NCI-H1417 treated with DMSO at 0.1 percent for 48 hours (cell line): ENCODE measurements around the gene FKBP1A.

Experiments
- DNase-seq: peaks from one replicate; lab custom pipeline; 2025; lab: John Stamatoyannopoulos, UW

FKBP1A gene

DNA sequence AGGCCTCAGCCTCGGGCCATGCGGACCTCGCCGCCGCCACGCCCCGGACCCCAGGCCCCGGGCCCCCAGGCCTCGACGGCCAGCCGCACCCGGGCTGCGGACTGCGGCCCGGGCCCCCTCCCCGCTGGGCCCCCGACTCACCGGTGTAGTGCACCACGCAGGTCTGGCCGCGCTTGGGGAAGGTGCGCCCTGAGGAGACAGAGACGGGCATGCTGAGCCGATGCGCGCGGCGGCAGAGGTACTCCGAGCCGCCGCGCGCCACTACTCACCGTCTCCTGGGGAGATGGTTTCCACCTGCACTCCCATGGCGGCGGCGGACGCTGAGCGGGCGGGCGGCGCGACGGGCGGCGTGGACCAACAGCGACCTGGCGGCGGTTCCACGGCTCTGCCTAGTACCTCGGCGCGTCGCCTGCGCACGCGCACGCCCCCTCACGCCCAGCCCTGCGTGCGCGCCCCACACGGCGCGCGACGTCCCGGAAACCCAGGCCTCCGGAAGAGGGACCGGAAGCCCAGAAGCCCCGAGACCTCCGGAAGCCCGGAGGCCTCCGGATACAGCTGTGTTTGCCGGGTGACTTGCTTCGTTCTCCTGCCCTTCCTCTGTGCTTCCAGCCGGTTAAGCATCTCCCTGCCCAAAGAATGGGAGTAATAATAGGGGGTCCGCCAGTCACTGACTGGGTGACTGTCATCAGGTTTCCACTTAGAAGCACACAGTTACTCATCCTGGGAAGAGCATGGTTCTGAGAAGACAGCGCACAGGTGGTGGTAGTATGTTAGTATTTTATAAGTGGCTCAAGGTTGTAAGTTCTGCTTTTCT is at the start of gene FKBP1A:
Gene FKBP1A, minus strand, starts transcription at position 362 of the 814 bp plus-strand sequence. Its CDS starts 56 bp downstream, at position 306.
- DNase-seq: peak; percentile 66

DNA sequence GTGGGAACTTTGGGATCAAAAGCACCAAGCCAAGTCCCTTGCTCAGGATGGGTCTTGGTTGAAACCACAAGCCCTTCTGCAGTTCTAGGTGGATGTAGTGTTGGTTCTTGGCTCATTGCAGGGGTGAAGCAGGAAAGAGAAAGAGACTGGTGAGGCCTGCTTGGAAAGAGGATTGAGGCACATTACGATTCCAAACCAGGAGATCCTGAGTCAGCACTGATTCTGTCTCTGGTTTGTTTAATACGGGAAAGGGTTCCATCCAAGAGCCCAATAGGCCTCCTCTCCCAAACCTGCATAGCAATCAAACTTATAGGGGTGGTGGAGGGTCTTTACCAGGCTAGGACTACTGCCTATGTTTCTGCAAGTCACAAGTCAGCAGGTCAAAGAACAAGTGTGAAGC is 49.5 kb upstream of the FKBP1A start:
- no peak for DNase-seq

DNA sequence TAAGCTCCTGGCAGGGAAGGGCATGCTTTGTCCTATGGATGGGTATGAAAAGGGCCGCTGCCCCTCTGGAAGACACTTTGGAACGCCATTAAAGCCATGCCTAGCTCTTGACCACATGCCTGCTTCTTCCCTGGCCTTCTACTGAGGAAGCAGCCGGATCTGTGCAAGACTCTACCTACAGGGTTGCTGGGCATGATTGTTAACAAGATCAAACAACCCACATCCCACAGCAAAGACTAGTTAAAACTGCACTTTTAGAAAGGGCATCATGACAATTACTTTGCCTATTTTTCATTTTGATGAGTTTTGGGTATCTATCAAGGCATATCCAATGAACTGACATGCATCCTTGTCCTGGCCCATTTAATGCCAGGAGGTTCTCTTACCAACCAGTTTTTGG is 48.3 kb upstream of the FKBP1A start:
- no peak for DNase-seq

DNA sequence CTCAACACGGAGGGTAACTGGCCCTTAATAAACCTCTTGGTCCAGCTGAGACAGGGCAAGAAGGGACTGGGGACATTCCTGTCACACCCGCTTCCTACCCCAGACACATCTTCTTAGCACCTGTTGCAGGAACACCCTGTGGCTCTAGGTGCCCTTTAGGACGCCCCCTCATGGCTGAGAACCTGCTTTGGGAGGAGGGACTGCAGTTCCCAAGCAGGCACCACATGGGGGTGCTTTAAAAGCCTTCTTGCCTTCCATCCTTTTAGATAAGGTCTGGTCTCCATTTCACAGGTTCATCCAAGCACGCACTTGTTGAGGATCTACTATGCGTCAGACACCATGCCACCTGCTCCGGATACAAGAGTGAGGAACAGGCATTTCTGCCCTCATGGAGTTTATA is 47.2 kb upstream of the FKBP1A start:
- no peak for DNase-seq

DNA sequence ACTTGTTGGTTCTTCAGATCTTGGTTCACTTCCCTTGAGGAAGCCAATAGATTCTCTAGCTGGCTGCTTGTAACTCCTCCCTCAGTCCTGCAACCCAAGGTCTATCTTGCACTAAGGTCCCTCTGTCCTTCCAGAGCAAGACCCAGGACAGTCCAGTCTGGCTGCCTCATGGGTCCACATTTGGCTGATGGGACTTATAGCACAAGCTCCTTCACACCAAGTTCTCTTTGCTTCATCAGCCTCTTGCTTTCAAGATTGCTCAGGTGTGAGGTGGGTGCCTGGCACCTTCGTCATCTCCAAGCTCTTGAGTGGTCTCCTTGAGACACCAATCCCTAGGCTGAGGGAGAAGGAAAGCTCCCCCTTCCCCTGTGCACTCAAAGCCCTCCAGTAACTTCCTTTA is 45.5 kb upstream of the FKBP1A start:
- no peak for DNase-seq

DNA sequence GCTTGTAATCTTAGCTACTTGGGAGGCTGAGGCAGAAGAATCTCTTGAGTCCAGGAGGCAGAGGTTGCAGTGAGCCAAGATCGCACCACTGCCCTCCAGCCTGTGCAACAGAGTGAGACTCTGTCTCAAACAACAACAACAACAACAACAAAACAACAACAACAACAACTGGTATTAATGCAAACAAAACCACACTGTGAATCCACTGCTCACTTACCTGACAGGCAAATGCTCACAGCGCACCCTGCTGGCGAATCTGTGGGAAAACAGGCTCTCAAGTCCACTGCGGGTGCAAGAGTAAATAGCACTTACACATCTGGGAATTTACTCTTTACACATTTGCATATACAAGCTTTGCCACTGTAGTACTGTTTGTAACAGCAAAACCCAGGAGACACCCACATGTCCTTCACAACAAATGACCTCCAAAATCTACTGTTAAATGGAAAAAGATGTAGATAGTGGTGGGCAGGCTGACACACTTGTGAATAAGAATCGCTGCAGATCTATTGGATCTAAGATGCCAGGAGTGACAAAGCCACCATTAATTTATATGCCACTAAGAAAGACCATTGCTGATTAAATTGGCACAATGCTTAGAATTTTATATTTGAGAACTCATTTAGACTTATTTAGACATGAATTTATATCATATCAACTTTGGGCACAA is 44.5 kb upstream of the FKBP1A start:
- peak; percentile 53 for DNase-seq

DNA sequence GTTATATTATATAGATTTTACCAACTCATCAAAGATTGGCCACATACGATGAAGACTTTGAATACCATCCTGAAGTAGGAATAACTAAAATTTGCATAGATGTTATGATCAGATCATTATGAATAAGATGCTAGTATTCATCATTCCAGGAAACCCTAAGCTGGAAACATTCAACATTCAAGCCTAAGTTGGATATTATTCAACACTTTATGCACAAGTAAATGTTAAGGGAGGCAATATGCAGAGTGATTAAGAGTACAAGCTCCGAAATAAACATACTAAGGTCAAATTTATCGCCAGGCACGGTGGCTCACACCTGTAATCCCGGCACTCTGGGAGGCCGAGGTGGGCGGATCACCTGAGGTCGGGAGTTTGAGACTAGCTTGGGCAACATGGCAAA is 43.4 kb upstream of the FKBP1A start:
- DNase-seq: no peak

DNA sequence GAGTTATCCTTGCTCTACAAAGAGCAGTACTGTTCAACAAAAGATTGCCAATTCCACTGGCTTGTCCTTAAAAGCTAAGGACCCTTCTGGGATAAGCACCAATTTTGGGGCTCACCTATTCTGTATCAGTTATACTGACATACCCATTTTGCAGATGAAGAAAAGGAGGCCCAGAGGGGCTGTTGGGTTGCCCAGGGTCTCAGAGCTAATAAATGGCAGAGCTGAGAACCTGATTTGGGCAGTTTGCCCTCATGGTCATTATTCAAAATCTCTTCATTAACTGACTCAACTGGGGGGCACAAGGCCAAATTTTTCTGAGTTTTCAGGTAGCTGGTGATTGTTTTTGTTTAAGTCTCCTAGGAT is 42.5 kb upstream of the FKBP1A start:
- no peak for DNase-seq

DNA sequence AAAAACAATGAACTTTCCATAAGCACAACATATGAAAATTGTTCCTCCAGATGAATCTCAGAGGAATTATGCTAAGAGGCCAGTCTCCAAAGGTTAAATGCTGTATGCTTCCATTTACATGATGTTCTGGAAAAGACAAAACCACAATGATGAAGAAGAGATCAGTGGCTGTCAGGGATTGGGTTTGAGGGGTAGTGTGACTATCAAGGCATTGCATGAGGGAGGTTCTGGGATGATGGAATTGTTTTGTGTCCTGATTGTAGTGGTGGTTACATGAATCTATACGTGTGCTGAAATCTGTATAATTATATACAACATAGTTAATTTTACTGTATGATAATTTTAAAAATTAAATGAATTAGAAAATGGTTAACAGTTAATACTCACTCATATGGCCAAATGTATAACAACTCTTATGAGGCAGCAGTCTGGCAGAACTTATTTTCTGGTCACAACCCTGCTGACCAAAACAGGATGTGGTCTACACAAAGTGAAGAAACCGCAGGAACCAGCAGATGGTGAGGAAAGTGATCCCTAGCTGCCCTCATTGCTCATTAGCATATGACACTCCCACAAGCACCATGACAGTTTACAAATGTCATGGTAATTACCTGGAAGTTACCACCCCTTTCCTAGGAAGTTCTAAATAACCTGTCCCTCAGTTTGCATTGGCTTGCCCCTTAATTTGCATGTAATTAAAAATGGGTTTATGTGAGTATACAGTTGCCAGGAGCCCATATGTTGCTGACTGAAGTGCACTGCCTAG is 41.9 kb upstream of the FKBP1A start:
- DNase-seq: no peak

DNA sequence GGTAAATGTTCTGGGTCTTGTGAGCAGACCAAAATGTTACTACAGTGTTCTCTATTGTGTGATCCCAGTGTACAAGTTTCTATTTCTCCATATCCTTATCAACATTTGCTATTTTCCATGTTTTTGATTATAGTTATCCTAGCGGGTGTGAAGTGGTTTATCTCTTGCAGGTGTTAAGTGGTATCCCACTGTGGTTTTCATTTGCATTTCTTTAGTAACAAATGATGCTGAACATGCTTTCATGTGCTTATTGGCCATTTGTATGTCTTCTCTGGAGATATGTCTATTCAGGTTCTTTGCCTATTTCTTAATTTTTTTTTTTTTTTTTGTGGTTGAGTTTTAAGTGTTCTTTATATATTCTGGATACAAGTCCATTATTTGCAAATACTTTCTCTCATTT is 38.3 kb upstream of the FKBP1A start:
- DNase-seq: no peak

DNA sequence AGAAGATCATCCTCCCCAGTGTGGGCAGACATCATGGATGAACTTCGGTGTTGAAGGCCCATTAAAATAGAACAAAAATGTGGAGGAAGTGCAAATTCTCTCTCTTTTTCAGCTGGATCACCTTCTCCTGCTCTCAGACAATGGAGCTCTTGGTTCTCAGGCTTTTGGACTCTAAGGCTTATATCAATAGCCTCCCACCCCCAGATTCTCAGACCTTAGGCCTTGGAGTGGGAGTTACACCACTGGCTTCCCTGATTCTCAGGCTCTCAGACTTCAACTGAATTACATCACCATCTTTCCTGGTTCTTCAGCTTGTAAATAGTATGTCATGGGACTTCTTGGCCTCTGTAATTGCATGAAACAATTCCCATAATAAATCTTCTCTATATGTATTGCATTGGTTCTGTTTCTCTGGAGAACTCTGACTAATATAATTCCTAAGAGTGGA is 37.2 kb upstream of the FKBP1A start:
- DNase-seq: no peak

DNA sequence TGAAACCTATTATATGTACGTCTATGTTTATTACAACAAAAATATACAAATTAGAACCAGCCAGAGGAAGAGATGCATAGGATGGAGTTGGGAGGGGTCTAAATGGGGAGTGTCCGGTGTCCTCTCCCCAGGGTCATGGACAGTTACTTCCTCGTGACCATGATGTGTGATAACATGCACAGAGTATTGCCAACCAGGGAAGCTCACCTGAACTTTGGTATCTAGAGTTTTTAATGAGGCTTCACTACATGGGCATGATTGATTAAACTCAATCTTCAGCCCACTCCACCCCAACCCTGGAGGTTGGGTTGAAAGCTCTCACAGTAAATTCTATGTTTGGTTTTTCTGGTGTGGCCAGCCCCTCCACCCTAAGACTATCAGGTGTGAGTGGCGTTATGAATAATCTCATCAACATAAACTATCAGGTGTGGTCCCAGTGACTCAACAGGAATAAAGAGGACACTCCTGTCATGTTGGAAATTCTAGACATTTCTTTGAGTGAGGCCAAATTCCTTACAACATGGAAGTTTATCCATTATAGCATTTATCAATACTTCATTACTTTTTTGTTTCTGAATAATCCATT is 36.4 kb upstream of the FKBP1A start:
- DNase-seq: no peak

DNA sequence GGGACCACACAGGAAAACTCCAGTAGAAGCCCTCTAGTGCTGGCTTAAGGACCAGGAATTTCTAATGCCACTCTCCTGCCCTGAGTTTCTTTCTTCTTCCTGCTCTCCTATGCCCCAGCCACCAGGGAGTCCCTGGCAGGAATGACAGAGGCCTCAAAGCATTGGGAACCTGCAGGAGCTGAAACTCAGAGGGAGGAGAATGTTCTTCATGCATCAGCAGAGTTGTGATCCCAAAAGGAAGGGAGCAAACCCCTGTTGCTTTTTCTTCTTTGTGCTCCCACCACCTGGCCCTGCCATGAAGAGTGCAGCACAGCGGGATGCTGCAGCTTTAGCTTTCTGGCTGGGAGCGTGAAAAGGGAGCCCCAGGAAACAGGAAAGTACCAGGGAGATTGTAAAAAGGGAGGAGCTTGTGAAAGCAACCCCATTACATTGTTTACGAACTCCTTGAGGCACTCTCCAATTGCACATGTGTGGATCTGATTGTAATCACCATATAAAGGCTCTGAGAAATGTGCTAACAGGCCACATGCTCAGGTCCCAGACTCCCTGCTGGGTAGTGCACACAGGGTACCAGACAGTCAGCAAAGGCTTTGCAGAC is 34.7 kb upstream of the FKBP1A start:
- DNase-seq: peak; percentile 99

DNA sequence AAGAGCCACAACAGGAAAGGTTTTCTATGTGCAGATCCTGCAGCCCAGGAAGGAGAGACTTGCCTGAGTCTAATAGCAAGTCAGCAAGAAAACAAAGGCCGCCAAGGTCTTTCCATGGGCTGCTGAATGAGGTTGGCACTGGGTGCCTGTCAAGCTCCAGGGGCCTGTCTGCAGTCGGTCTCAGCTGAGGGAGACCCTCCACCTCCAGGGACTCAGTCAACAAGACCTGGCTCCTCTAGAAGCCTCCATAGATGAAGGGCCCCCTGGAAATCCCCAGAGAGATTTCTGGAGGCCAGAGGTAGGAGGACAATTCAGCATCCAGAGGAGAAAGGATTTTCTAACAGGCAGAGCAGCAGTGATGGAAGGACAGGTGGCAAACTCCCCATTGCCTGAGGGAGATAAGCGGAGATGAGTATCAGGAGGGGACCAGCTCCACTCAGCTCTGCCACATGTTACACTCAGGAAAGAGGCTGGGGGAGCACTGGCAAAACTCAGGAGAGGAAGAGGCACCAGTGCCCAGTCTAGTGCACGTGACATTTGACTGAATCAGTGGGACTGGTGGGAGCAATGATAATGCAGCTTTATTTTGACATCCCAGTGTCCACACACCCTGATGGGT is 33.5 kb upstream of the FKBP1A start:
- no peak for DNase-seq

DNA sequence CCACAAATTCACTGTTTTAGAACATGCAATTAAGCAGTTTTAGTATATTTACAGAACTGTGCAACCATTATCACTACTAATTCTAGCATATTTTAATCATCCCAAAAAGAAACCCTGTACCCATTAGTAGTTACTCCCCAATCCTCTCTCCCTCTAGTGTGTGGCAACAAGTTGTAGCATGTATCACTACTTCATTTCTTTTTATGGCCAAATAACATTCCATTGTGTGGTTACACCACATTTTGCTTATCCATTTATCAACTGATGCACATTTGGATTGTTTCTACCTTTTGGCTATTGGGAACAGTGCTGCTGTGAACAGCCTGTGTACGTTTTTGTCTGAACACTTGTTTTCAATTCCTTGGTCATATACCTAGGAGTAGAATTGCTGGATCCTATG is 31.5 kb upstream of the FKBP1A start:
- DNase-seq: no peak

DNA sequence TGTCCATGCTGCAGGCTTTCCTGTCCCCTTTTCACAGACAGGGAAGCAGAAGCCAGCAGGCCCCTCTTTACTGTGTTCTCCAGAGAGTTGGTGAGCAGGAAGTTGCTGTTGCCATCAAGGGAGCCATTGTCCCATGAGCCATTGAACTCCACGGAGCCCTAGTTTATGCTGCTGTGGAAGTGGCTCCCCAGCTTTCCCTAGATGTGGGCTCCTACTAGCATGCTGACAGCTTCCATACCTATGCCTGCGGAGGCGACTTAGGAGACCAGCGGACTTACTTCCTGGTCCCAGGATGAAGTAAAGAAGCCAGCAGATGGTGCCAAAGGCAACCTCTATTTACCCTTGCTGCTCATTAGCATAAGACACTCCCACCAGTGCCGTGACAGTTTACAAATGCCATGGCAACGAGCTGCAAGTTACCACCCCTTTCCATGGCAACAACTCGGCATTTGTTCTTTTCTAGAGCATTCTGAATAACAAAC is 30.8 kb upstream of the FKBP1A start:
- no peak for DNase-seq

DNA sequence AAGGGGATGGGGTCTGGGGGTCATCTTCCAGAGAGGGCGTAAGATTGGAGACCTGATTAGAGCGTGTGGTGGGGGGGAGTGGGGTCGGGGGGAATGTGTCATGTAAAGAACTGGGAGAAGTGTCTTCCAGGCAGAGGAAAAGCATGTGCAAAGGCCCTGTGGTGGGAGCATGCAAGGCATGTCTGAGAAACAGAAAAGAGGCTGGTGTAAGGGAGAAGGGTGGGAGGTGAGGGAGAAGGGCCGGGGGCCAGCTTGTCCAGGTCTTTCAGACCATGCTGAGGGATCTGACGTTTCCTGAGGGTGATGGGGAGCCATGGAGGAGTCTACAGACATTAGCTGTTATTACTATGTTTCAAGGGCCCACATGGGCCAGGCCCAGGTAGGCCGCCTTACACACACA is 30.4 kb upstream of the FKBP1A start:
- DNase-seq: no peak

DNA sequence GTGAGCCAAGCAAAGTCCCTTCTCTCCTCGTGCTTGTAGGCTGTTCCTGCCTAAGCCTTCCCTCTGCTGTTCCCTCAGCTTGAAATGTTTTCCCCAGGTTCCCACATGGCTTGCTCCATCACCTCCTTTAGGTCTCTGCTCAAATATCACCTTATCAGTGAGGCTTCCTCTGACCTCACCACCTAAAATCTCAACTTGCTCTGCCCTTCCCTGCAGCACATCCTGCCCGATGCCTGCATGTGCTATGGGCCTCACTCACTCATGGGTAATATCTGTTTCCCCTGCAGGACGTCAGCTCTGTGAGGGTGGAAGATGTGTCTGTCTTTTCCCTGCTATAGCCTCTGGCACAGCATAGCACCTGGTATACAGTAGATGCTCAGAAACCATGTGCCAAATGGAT is 29.9 kb upstream of the FKBP1A start:
- no peak for DNase-seq

DNA sequence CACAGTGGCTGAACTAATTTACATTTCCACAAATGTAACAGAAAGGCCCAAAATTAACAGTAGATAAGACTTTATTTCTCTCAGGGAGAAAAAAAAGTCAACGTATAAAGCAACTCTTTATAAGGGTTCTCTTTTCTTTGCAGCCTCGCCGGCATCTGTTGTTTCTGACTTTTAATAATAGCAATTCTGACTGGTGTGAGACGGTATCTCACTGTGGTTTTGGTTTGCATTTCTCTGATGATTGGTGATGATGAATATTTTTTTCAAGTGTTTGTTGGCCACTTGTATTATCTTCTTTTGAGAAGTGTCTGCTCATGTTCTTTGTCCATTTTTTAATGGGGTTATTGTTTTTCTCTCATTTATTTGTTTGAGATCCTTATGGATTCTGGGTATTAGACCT is 27.2 kb upstream of the FKBP1A start:
- DNase-seq: no peak

DNA sequence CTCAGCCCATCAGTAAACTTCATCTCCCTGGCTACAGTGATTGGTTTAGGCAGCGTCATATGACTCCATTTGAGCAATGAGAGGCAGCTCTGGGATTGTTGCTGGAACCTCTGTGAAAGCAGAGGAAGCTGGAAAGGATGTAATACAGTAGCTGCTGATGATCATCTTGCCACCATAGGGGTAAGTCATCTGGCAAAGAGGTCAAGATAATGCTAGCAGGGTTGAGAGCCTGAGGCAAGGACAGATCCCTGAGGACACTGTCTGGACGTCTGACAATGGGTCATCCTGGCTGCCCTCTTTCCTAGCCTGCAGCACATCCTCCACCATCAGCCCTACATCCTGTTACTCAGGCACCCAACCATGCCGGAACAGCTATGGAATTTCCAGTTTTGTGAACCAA is 25.5 kb upstream of the FKBP1A start:
- DNase-seq: no peak

DNA sequence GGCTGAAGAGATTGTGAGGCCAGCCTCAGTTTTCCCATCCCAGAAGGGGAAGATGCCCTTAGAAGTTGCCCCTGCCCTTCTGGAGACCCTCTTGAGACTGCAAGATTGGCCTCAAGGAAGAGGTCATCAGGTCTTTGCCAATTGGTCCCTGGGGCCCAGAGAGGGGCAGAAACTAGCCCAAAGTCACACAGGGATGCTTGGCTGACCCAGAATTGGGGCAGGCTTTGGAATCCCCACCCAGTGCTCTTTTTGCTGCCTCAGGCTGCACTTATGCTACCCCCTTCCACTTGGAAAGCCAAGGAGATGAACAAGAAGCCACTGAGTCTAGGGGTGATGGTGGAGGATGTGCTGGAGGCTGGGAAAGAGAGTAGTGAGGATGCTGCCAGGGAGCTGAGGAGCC is 24.9 kb upstream of the FKBP1A start:
- no peak for DNase-seq

DNA sequence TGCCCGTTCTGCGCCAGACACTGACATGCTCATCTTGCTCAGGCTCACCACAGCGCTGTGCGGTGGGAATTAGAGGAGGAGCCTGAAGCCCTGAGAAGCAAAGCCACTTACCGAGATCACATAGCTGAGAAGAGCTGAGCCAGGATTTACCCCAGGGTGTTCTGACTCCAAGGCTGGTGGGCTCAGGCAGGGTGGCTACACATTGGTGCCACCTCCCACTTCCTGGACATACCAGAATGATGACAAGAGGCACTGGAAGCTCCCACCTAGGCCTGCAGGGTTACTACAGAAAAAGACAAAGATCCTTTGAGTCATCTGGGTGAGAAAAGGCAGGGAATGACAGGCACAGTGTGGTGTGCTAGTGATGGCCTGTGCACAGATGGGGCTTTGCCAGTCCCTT is 24.4 kb upstream of the FKBP1A start:
- DNase-seq: no peak
